ENCODE measurements around the gene RPTOR. TPM values are rescaled to one million over a fixed set of nuclear protein-coding genes. Genes with fewer than 3 reads are reported as not detected.

The RPTOR gene
- total RNA-seq, 1 donor from 2014 or later = 32.0 TPM

GRCh38 chr17:80949451-80950421 is 405.1 kb downstream of the RPTOR start:
- no peaks in the 10 kb centered on the region for H3K4me1 Mint-ChIP-seq (ENCODE audit: low read depth, unreplicated experiment)
- H3K36me3 Mint-ChIP-seq (ENCODE audit: low read depth, unreplicated experiment) = peaks cover 16% of the 10 kb centered on the region
- TF ChIP-seq EZH2 (IDR thresholded peaks at IDR 0.05; ENCODE audit: insufficient read depth, low read length) = no peak
- TF ChIP-seq CTCF (IDR thresholded peaks at IDR 0.05; ENCODE audit: insufficient read depth, low read depth, low read length) = no peak
- H3K27me3 ChIP-seq (ENCODE audit: insufficient read depth, low read length) = no peaks in the 10 kb centered on the region
- no peaks in the 10 kb centered on the region for H3K4me1 ChIP-seq (ENCODE audit: insufficient read depth, low read length)
- H3K79me2 ChIP-seq (ENCODE audit: insufficient read depth, low read length) = no peaks in the 10 kb centered on the region
- no peak for FAIRE-seq
- H3K9me3 Mint-ChIP-seq (ENCODE audit: unreplicated experiment) = peaks cover 5% of the 10 kb centered on the region
- H3K4me3 ChIP-seq (ENCODE audit: insufficient read depth, low read depth, low read length) = no peak overlapping the region
- H4K20me1 ChIP-seq (ENCODE audit: insufficient read depth, low read length) = no peaks in the 10 kb centered on the region
- peaks cover 5% of the 10 kb centered on the region for H3K36me3 ChIP-seq (ENCODE audit: insufficient read depth, low read length)
- no peak overlapping the region for H3K4me3 Mint-ChIP-seq (ENCODE audit: unreplicated experiment)
- H3K4me2 ChIP-seq (ENCODE audit: low read length) = no peak overlapping the region
- H3K9ac ChIP-seq (ENCODE audit: low read length) = no peak overlapping the region
- H3K9me3 ChIP-seq (ENCODE audit: insufficient read depth, low read depth, low read length) = no peaks in the 10 kb centered on the region
- no peak overlapping the region for H3K27ac Mint-ChIP-seq (ENCODE audit: unreplicated experiment)
- no peak for DNase-seq (ENCODE audit: low read depth)
- H3K27ac ChIP-seq (ENCODE audit: low read depth, low read length) = no peak overlapping the region
- H3K27me3 Mint-ChIP-seq (ENCODE audit: low read depth, unreplicated experiment) = peaks cover 2% of the 10 kb centered on the region
- H2AFZ ChIP-seq (ENCODE audit: low read depth, low read length) = no peak overlapping the region

DNA sequence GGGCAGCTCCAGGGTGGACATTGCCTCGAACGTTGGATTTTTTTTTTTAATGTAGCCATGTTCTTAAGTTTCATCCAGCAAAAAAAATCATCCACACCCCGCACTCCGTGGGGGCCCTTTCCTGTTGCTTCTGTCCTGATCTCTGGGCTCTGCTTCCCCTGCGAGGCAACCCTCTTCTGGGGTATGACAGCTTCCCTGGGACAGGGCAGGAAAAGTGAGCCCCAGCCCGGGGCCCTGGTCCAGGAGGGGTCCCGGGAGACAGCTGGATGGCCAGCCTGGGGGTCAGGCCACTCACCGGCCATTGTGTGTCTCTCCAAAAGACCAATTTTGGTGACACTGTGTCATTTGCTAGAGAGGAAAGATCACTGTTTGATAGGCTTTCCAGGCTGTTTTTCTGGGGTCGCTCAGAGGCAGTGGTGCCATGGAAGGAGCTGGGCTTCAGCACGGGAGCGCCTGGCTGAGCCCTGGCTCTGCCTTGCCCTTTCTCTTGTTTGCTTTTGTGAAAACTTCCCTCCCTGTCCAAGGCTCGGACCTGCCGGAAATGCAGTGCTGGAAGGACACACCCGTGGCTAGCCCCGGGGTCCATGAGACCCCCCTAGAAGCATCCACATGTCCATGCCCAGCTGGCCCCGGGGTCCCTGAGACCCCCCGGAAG is 406.0 kb downstream of the RPTOR start:
- H3K4me2 ChIP-seq (ENCODE audit: low read length) = no peak overlapping the region
- no peak for TF ChIP-seq EZH2 (IDR thresholded peaks at IDR 0.05; ENCODE audit: insufficient read depth, low read length)
- TF ChIP-seq CTCF (IDR thresholded peaks at IDR 0.05; ENCODE audit: insufficient read depth, low read depth, low read length) = no peak
- H3K79me2 ChIP-seq (ENCODE audit: insufficient read depth, low read length) = no peaks in the 10 kb centered on the region
- no peak for FAIRE-seq
- no peak for DNase-seq (ENCODE audit: low read depth)
- Mint-ChIP-seq H3K27ac (ENCODE audit: unreplicated experiment) (no peak overlapping the region), H3K36me3 (ENCODE audit: low read depth, unreplicated experiment) (peaks cover 22% of the 10 kb centered on the region), H3K4me3 (ENCODE audit: unreplicated experiment) (no peak overlapping the region), H3K27me3 (ENCODE audit: low read depth, unreplicated experiment) (peaks cover 2% of the 10 kb centered on the region), H3K9me3 (ENCODE audit: unreplicated experiment) (peaks cover 5% of the 10 kb centered on the region), H3K4me1 (ENCODE audit: low read depth, unreplicated experiment) (no peaks in the 10 kb centered on the region)
- H3K4me3 ChIP-seq (ENCODE audit: insufficient read depth, low read depth, low read length) = no peak overlapping the region
- H3K27ac ChIP-seq (ENCODE audit: low read depth, low read length) = no peak overlapping the region
- no peak overlapping the region for H3K9ac ChIP-seq (ENCODE audit: low read length)
- no peak overlapping the region for H2AFZ ChIP-seq (ENCODE audit: low read depth, low read length)
- H3K36me3 ChIP-seq (ENCODE audit: insufficient read depth, low read length) = peaks cover 5% of the 10 kb centered on the region
- no peaks in the 10 kb centered on the region for H3K9me3 ChIP-seq (ENCODE audit: insufficient read depth, low read depth, low read length)
- H3K27me3 ChIP-seq (ENCODE audit: insufficient read depth, low read length) = no peaks in the 10 kb centered on the region
- no peaks in the 10 kb centered on the region for H3K4me1 ChIP-seq (ENCODE audit: insufficient read depth, low read length)
- H4K20me1 ChIP-seq (ENCODE audit: insufficient read depth, low read length) = no peaks in the 10 kb centered on the region
